Astrocyte of the cerebellum (primary cell): ENCODE data around the gene MAGI3.
A peak's percentile ranks its signal among the peaks of the same experiment; 100 is the strongest.

Experiments used
- DNase-seq: peaks from one replicate; pipeline ENCODE4 v3.0.0-alpha.2; 2011; ENCODE audit warnings: low read depth
- H3K4me3 ChIP-seq: 2 replicates; pipeline ENCODE4 v1.5.1; 2011; ENCODE audit warnings: mild to moderate bottlenecking, low read depth, low read length, moderate library complexity
- in situ Hi-C: cut with HindIII; loops from 2 replicates; pipeline ENCODE4 v1.10.0; 2017; ENCODE audit warnings: low sequenced_read_pairs
- TF ChIP-seq, protein P1 (sequence below): IDR thresholded peaks from 2 replicates; pipeline ENCODE4 v1.5.1; 2012; ENCODE audit warnings: low read length, low read depth, moderate library complexity, mild to moderate bottlenecking; ENCODE audit errors: missing control alignments

The MAGI3 gene

DNA sequence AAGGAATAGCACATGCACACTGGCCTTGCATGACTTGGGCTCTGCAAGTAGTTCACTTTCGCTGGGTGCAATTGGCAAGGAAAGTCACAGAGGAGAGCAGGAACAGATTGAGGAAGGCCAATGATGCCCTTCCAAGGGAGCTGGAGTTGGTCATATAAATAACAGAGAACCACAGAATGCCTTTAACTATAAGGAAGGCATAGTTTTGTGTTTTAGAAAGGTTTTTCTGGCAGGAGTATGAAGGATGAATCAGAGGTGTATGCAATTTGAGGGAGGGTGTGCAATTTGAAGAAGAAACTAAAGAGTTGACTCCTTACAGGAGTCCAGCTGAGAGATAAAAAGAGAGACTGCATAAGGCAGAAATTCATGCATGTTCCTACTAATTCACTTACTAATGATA is 256.8 kb downstream of the MAGI3 start:
- DNase-seq: peak; percentile 23
- no peak overlapping the region for H3K4me3 ChIP-seq
- TF ChIP-seq, protein P1, sequence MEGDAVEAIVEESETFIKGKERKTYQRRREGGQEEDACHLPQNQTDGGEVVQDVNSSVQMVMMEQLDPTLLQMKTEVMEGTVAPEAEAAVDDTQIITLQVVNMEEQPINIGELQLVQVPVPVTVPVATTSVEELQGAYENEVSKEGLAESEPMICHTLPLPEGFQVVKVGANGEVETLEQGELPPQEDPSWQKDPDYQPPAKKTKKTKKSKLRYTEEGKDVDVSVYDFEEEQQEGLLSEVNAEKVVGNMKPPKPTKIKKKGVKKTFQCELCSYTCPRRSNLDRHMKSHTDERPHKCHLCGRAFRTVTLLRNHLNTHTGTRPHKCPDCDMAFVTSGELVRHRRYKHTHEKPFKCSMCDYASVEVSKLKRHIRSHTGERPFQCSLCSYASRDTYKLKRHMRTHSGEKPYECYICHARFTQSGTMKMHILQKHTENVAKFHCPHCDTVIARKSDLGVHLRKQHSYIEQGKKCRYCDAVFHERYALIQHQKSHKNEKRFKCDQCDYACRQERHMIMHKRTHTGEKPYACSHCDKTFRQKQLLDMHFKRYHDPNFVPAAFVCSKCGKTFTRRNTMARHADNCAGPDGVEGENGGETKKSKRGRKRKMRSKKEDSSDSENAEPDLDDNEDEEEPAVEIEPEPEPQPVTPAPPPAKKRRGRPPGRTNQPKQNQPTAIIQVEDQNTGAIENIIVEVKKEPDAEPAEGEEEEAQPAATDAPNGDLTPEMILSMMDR: no peak
- in situ Hi-C loops: no loop called here

DNA sequence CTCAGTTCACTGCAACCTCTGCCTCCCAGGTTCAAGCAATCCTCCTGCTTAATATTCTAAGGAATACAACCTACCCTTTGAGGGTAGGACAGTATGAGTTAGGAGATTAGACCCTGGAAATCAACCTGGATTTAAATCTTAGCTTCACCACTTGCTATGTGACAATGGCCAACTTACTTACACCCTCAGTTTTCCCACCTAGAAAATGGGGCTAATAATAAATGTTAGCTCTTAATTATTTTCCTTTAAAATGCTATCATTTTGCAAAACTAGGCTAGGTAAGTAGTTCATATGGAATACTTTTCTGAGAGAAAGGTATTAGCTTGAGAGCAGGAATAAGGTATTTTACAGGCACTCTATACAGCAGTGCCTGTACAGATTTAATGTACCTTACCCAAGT is 258.2 kb downstream of the MAGI3 start:
- no peak for DNase-seq
- in situ Hi-C loops: no loop called here
- no peak overlapping the region for H3K4me3 ChIP-seq
- TF ChIP-seq, protein P1: no peak

DNA sequence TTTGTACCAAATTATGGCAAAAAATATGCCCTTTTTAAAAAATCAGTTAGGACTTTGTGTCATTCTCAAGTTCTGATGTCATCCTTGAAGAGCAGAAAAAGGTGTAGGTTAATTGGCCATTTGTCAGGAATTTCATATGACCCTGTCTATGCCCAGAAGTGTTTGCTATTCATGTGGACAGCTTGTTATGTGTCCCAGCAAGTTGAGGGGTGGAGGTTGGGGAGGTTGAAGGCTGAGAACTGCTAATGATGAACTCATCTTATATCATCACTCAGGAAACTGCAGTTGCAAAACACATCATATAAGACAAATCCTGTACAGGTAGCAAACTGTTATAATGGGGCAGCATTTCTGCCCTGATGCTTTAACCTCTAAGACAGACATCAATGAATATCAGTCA is 262.5 kb downstream of the MAGI3 start:
- H3K4me3 ChIP-seq: no peak overlapping the region
- DNase-seq: no peak
- TF ChIP-seq, protein P1: no peak
- in situ Hi-C loops: no loop called here

DNA sequence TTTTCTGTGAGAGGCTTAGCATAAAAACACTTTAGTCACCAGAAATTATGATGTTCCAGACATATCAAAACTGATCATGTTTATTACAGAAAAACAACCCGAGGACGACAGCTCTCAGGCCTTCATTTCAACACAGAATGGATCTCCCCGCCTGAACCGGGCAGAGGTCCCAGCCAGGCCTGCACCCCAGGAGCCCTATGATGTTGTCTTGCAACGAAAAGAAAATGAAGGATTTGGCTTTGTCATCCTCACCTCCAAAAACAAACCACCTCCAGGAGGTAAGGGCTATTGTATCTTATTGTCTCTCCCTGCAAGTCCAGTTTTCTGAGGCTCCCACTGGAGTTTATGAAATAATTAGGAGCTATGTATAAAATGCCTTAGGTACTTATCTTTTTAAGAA is 263.4 kb downstream of the MAGI3 start:
- TF ChIP-seq, protein P1: no peak
- no peak for DNase-seq
- H3K4me3 ChIP-seq: no peak overlapping the region
- in situ Hi-C loops: no loop called here

DNA sequence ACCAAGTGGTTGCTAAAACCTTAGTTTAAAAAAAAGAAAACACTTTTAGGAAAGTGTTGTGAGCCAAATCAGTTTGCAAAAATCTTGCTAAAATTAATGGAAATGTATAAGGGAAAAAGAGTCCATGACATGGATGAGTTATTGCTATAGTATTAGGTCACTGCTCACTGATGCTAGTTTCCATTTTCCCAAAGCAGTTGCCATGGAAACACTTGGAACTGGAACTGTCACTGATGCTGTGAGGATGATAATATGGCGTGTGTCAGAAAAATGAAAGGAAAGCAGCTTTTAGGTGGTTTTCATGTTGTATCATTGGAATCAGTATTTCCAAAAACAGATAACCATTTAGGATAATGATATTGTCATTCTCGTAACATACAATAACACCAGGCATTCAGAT is 264.6 kb downstream of the MAGI3 start:
- no peak overlapping the region for H3K4me3 ChIP-seq
- in situ Hi-C loops: no loop called here
- TF ChIP-seq, protein P1: no peak
- DNase-seq: no peak

DNA sequence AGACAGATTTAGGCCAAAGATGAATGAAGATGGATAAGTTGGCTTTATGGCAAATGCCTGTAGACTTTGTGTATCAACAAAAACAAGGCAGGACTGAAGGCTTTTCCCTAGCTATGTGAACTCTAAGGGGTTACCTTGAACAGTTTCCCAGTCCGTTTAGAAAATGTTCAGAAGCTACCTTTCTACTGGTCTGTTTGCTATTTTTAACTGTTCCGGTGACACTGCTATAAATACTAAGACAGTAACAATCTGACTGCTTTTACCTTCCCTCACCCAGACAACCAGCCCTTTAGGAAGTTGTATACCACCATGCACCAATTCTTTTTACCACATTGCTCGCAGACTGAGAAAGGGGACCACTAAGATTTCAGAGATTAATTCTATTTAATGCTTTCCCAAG is 266.8 kb downstream of the MAGI3 start:
- in situ Hi-C loops: no loop called here
- DNase-seq: no peak
- no peak overlapping the region for H3K4me3 ChIP-seq
- TF ChIP-seq, protein P1: no peak

DNA sequence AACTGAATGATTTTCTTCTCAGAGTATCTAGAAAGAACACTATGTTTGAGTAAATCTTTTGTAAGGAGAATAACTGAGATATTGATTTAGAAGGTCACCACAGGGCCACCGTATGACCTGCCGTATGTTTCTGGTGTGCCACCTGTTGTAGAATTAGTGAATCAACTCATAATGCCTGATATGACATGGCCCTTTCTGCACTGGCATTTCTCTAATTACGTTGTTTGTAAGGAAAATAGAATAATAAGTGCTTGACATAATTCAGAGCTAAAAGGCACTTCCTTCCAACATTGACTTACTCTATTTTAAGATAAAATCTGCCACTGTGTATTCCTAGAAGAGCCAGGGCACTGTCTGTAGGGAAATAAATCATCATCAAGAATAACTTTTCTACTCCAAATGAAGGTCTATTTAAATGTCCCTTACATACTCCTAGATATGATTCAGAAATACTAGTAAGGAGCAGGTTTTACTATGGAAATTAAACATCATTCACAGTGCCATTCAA is 267.3 kb downstream of the MAGI3 start:
- no peak for DNase-seq
- no peak overlapping the region for H3K4me3 ChIP-seq
- in situ Hi-C loops: no loop called here
- TF ChIP-seq, protein P1: no peak
